ENCODE data around the gene NEK9.

DNA sequence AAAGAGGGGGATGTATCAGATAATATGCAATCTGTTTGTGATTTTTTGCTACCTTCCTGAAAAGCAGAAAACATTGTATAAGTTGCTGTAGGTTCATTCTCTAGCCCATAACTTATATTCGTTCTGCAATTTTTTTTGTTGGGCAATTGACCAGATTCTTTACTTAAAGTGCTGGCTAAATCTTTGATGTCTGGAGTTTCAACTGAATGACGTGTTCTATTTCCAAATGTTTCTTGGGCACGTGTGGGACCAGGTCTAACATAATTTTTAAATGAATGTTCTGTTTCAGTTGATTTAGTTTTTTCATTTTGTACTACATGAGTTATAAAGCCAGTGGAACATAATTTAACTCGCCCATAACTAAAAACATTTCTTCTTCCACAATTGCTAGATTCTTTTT lies 79.3 kb downstream of the NEK9 start:
- no peak for TF ChIP-seq POLR2AphosphoS5 (IDR thresholded peaks at IDR 0.05; ENCODE audit: low read depth, low read length)
- TF ChIP-seq, protein P1, sequence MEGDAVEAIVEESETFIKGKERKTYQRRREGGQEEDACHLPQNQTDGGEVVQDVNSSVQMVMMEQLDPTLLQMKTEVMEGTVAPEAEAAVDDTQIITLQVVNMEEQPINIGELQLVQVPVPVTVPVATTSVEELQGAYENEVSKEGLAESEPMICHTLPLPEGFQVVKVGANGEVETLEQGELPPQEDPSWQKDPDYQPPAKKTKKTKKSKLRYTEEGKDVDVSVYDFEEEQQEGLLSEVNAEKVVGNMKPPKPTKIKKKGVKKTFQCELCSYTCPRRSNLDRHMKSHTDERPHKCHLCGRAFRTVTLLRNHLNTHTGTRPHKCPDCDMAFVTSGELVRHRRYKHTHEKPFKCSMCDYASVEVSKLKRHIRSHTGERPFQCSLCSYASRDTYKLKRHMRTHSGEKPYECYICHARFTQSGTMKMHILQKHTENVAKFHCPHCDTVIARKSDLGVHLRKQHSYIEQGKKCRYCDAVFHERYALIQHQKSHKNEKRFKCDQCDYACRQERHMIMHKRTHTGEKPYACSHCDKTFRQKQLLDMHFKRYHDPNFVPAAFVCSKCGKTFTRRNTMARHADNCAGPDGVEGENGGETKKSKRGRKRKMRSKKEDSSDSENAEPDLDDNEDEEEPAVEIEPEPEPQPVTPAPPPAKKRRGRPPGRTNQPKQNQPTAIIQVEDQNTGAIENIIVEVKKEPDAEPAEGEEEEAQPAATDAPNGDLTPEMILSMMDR (IDR thresholded peaks at IDR 0.05), result no peak
- TF ChIP-seq, protein P2, sequence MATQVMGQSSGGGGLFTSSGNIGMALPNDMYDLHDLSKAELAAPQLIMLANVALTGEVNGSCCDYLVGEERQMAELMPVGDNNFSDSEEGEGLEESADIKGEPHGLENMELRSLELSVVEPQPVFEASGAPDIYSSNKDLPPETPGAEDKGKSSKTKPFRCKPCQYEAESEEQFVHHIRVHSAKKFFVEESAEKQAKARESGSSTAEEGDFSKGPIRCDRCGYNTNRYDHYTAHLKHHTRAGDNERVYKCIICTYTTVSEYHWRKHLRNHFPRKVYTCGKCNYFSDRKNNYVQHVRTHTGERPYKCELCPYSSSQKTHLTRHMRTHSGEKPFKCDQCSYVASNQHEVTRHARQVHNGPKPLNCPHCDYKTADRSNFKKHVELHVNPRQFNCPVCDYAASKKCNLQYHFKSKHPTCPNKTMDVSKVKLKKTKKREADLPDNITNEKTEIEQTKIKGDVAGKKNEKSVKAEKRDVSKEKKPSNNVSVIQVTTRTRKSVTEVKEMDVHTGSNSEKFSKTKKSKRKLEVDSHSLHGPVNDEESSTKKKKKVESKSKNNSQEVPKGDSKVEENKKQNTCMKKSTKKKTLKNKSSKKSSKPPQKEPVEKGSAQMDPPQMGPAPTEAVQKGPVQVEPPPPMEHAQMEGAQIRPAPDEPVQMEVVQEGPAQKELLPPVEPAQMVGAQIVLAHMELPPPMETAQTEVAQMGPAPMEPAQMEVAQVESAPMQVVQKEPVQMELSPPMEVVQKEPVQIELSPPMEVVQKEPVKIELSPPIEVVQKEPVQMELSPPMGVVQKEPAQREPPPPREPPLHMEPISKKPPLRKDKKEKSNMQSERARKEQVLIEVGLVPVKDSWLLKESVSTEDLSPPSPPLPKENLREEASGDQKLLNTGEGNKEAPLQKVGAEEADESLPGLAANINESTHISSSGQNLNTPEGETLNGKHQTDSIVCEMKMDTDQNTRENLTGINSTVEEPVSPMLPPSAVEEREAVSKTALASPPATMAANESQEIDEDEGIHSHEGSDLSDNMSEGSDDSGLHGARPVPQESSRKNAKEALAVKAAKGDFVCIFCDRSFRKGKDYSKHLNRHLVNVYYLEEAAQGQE (IDR thresholded peaks at IDR 0.05; ENCODE audit: insufficient read depth in 1 of 2, low read depth in 2 of 2, low read length in 1 of 2), result no peak
